ENCODE data around the gene BRD1.

GRCh38 chr22:49858827-49859226, 31.2 kb upstream of the BRD1 start:
- TF ChIP-seq POLR2AphosphoS5 (IDR thresholded peaks at IDR 0.05): no peak
- TF ChIP-seq CTCF (IDR thresholded peaks at IDR 0.05): no peak
- no peak for TF ChIP-seq EP300 (IDR thresholded peaks at IDR 0.05; ENCODE audit: low read depth)

All from transverse colon (tissue), 4 donors.